Measurements from ENCODE around the gene COL28A1. TPM values are rescaled to one million over a fixed set of nuclear protein-coding genes. Genes with fewer than 3 reads are reported as not detected.

The COL28A1 gene
- total RNA-seq, 1 donor: 0.36 TPM

GRCh38 chr7:7486362-7486761 lies 49.3 kb downstream of the COL28A1 start:
- Histone ChIP-seq H3K36me3 (ENCODE audit: insufficient read depth, low read length) (no peaks in the 10 kb centered on the region), H4K20me1 (ENCODE audit: insufficient read depth, low read length) (no peaks in the 10 kb centered on the region), H3K4me1 (ENCODE audit: insufficient read depth, low read length) (peaks cover 17% of the 10 kb centered on the region), H3K4me2 (ENCODE audit: insufficient read depth, low read length) (no peak overlapping the region), H2AFZ (ENCODE audit: low read length) (no peak overlapping the region), H3K9me3 (ENCODE audit: low read depth, low read length) (peaks cover 2% of the 10 kb centered on the region), H3K79me2 (ENCODE audit: insufficient read depth, low read length) (no peaks in the 10 kb centered on the region), H3K4me3 (ENCODE audit: insufficient read depth, low read length) (no peak overlapping the region), H3K27me3 (ENCODE audit: insufficient read depth, low read length) (no peaks in the 10 kb centered on the region), H3K27ac (ENCODE audit: low read depth, low read length) (no peak overlapping the region)
- no peak for TF ChIP-seq CTCF (IDR thresholded peaks at IDR 0.05; ENCODE audit: extremely low read depth, low read depth, low read length)
- DNase-seq (ENCODE audit: insufficient read length, low spot score, missing footprints): no peak

- Histone ChIP-seq H4K20me1 (ENCODE audit: insufficient read depth, low read length) (no peaks in the 10 kb centered on the region), H3K27me3 (ENCODE audit: insufficient read depth, low read length) (no peaks in the 10 kb centered on the region), H3K79me2 (ENCODE audit: insufficient read depth, low read length) (no peaks in the 10 kb centered on the region), H3K27ac (ENCODE audit: low read depth, low read length) (no peak overlapping the region), H3K9me3 (ENCODE audit: low read depth, low read length) (peaks cover 2% of the 10 kb centered on the region), H3K36me3 (ENCODE audit: insufficient read depth, low read length) (no peaks in the 10 kb centered on the region), H2AFZ (ENCODE audit: low read length) (no peak overlapping the region), H3K4me2 (ENCODE audit: insufficient read depth, low read length) (no peak overlapping the region), H3K4me1 (ENCODE audit: insufficient read depth, low read length) (no peaks in the 10 kb centered on the region), H3K4me3 (ENCODE audit: insufficient read depth, low read length) (no peak overlapping the region)
- TF ChIP-seq CTCF (IDR thresholded peaks at IDR 0.05; ENCODE audit: extremely low read depth, low read depth, low read length): no peak
- no peak for DNase-seq (ENCODE audit: insufficient read length, low spot score, missing footprints)
These were observed 51.6 kb downstream of the COL28A1 start for GRCh38 chr7:7484072-7484471.

GRCh38 chr7:7481802-7482201 lies 53.9 kb downstream of the COL28A1 start:
- peaks cover 2% of the 10 kb centered on the region for H3K9me3 ChIP-seq (ENCODE audit: low read depth, low read length)
- TF ChIP-seq CTCF (IDR thresholded peaks at IDR 0.05; ENCODE audit: extremely low read depth, low read depth, low read length): no peak
- no peak overlapping the region for H3K4me3 ChIP-seq (ENCODE audit: insufficient read depth, low read length)
- no peaks in the 10 kb centered on the region for H3K79me2 ChIP-seq (ENCODE audit: insufficient read depth, low read length)
- no peaks in the 10 kb centered on the region for H3K27me3 ChIP-seq (ENCODE audit: insufficient read depth, low read length)
- no peak overlapping the region for H2AFZ ChIP-seq (ENCODE audit: low read length)
- no peak overlapping the region for H3K27ac ChIP-seq (ENCODE audit: low read depth, low read length)
- no peaks in the 10 kb centered on the region for H3K36me3 ChIP-seq (ENCODE audit: insufficient read depth, low read length)
- no peak for DNase-seq (ENCODE audit: insufficient read length, low spot score, missing footprints)
- H3K4me1 ChIP-seq (ENCODE audit: insufficient read depth, low read length): no peaks in the 10 kb centered on the region
- H3K4me2 ChIP-seq (ENCODE audit: insufficient read depth, low read length): no peak overlapping the region
- H4K20me1 ChIP-seq (ENCODE audit: insufficient read depth, low read length): no peaks in the 10 kb centered on the region

- peaks cover 3% of the 10 kb centered on the region for H3K4me1 ChIP-seq (ENCODE audit: insufficient read depth, low read length)
- H3K27me3 ChIP-seq (ENCODE audit: insufficient read depth, low read length): no peaks in the 10 kb centered on the region
- H3K36me3 ChIP-seq (ENCODE audit: insufficient read depth, low read length): no peaks in the 10 kb centered on the region
- no peak overlapping the region for H3K27ac ChIP-seq (ENCODE audit: low read depth, low read length)
- no peaks in the 10 kb centered on the region for H4K20me1 ChIP-seq (ENCODE audit: insufficient read depth, low read length)
- DNase-seq (ENCODE audit: insufficient read length, low spot score, missing footprints): no peak
- H3K79me2 ChIP-seq (ENCODE audit: insufficient read depth, low read length): no peaks in the 10 kb centered on the region
- H3K4me3 ChIP-seq (ENCODE audit: insufficient read depth, low read length): no peak overlapping the region
- H3K9me3 ChIP-seq (ENCODE audit: low read depth, low read length): no peaks in the 10 kb centered on the region
- no peak overlapping the region for H2AFZ ChIP-seq (ENCODE audit: low read length)
- TF ChIP-seq CTCF (IDR thresholded peaks at IDR 0.05; ENCODE audit: extremely low read depth, low read depth, low read length): no peak
- no peak overlapping the region for H3K4me2 ChIP-seq (ENCODE audit: insufficient read depth, low read length)
These were observed 56.3 kb downstream of the COL28A1 start for GRCh38 chr7:7479275-7479805.
